GM21619 (cell line): Measurements from ENCODE around the gene MGLL.

Source experiments
- ATAC-seq: cut with Tn5 transposase; IDR thresholded peaks from one replicate; pipeline ENCODE4 v1.9.1; 2021; ENCODE audit not compliant: unreplicated experiment

MGLL gene

GRCh38 chr3:127835993-127836882 is 13.9 kb upstream of the MGLL start:
- ATAC-seq: peak; percentile 77

- ATAC-seq: no peak
These were observed 12.5 kb upstream of the MGLL start for GRCh38 chr3:127834771-127835170.

GRCh38 chr3:127833281-127834032 is 11.1 kb upstream of the MGLL start:
- ATAC-seq: no peak

- no peak for ATAC-seq
These were observed 9.4 kb upstream of the MGLL start for GRCh38 chr3:127831723-127832172.

GRCh38 chr3:127829537-127829936 is 7.2 kb upstream of the MGLL start:
- ATAC-seq: no peak

GRCh38 chr3:127827808-127828207 is 5.5 kb upstream of the MGLL start:
- no peak for ATAC-seq

GRCh38 chr3:127825756-127826155 is 3.4 kb upstream of the MGLL start:
- no peak for ATAC-seq

GRCh38 chr3:127824151-127824825 is 2.0 kb upstream of the MGLL start:
- no peak for ATAC-seq

GRCh38 chr3:127823426-127823857 is 1.1 kb upstream of the MGLL start:
- no peak for ATAC-seq

GRCh38 chr3:127822682-127823425 is 539 bp upstream of the MGLL start:
- peak; percentile 47 for ATAC-seq

GRCh38 chr3:127821394-127821793 is 921 bp downstream of the MGLL start:
- ATAC-seq: no peak

- ATAC-seq: no peak
These were observed 1.4 kb downstream of the MGLL start for GRCh38 chr3:127820826-127821313.

- ATAC-seq: peak; percentile 43
These were observed 2.0 kb downstream of the MGLL start for GRCh38 chr3:127820221-127820825.

- ATAC-seq: no peak
These were observed 2.7 kb downstream of the MGLL start for GRCh38 chr3:127819656-127820055.

GRCh38 chr3:127819086-127819485 is 3.2 kb downstream of the MGLL start:
- no peak for ATAC-seq

- no peak for ATAC-seq
These were observed 4.9 kb downstream of the MGLL start for GRCh38 chr3:127817406-127817841.

GRCh38 chr3:127816783-127817405 is 5.4 kb downstream of the MGLL start:
- ATAC-seq: no peak

GRCh38 chr3:127815641-127816605 is 6.4 kb downstream of the MGLL start:
- ATAC-seq: no peak
